GM18508 (cell line): ENCODE data around the gene VSIG10L2.

Source experiments
- ATAC-seq: cut with Tn5 transposase; IDR thresholded peaks from one replicate; pipeline ENCODE4 v1.9.1; 2021; ENCODE audit warnings: moderate number of reproducible peaks; ENCODE audit not compliant: insufficient read depth, unreplicated experiment

Gene VSIG10L2

GRCh38 chr11:125945011-125945796 lies 640 bp upstream of the VSIG10L2 start:
- ATAC-seq = no peak

DNA sequence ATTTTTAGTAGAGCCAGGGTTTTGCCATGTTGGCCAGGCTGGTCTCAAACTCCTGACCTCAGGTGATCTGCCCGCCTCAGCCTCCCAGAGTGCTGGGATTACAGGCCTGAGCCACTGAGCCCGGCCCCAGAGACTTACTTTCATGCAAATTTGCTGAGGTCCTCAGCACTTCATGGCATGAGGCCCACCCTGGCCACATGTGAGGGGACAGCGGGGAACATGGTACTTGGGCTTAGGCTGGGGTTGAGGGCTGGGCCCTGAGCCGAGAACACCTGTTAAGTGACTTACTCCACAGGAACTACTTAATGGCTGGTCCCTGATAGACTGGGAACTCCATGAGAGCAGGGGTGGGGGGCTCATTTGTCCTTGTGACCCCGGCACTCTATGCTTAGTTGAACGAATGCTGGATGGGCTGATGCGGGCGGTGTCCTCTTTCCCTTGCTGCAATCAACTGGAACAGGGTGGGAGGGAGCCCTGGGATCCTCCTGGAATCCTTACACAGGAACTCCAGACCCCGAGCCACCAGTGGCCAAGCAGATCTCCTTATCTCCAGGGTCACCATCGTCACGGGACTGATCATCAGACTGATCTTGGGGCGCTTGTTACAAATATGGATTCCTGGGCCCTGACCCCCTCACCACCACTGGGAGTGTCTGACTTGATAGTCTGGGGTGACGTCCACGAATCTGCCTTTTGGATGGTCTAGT lies 1.0 kb downstream of the VSIG10L2 start:
- ATAC-seq = no peak

- no peak for ATAC-seq
Measured at GRCh38 chr11:125947419-125948277, 1.8 kb downstream of the VSIG10L2 start.

- ATAC-seq = no peak
Measured at GRCh38 chr11:125948278-125949051, 2.6 kb downstream of the VSIG10L2 start.

- no peak for ATAC-seq
Measured at GRCh38 chr11:125949271-125950177, 3.7 kb downstream of the VSIG10L2 start.

- no peak for ATAC-seq
Measured at GRCh38 chr11:125950178-125950490, 4.3 kb downstream of the VSIG10L2 start.

GRCh38 chr11:125950696-125951651 lies 5.1 kb downstream of the VSIG10L2 start:
- no peak for ATAC-seq

GRCh38 chr11:125951731-125952130 lies 5.9 kb downstream of the VSIG10L2 start:
- no peak for ATAC-seq

DNA sequence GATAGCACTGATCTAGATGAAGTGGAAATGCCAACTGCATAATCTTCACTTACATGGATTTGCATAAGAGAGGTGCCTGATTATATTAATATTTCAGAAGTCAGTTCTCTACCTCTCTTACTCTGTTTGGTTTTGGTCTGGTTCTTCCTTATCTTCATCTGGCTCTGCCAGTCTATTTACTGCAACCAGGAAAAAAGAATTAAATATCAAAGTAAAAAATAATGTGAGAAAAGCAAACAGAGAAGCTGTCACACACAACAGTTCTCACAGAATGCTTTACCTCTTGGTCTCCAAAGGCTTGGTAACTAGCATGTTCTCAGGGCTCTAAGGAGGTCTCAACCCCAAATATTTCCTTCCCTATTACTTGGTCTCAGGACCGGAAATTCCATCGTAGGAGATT lies 6.7 kb downstream of the VSIG10L2 start:
- no peak for ATAC-seq

DNA sequence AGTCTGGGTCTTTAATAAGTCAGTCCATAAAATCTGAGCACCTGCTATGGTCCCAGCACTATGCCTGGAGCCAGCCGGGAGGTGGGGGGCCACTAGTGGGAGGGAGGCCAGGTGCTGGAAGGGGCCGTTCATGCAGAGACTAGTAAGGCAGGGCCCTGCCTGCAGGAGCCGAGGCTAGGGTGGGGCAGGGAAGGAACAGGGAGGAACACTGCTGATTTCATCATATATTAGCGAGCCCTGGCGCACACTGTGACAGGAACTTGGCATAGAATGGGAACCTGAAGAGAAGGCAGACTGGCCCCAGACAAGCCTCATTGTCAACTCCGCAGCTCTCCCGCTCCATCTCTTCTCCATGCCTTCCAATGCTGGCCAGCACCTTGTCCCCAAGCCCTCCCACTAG lies 7.1 kb downstream of the VSIG10L2 start:
- ATAC-seq = no peak

DNA sequence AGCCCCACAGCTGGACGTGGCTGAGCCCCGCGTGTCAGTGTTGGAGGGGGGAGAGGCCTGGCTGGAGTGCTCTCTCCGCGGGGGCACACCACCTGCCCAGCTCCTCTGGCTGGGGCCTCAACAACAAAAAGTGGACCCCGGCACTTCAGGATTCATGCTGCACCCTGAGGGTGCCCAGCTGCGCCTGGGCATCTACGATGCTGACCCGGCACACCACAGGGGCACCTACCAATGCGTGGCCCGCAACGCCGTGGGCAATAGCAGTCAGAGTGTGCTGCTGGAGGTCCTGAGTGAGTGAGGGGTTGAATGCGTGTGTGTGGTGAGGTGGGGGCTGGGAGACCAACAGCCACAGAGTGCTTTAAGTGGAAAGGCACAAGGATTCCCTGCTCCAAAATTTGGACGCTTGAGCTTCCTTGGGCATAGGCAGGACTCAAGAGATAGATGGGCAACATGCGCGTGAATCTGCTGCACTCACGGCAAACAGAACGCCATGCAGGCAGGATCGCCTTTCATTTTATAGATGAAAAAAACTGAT lies 7.6 kb downstream of the VSIG10L2 start:
- no peak for ATAC-seq

DNA sequence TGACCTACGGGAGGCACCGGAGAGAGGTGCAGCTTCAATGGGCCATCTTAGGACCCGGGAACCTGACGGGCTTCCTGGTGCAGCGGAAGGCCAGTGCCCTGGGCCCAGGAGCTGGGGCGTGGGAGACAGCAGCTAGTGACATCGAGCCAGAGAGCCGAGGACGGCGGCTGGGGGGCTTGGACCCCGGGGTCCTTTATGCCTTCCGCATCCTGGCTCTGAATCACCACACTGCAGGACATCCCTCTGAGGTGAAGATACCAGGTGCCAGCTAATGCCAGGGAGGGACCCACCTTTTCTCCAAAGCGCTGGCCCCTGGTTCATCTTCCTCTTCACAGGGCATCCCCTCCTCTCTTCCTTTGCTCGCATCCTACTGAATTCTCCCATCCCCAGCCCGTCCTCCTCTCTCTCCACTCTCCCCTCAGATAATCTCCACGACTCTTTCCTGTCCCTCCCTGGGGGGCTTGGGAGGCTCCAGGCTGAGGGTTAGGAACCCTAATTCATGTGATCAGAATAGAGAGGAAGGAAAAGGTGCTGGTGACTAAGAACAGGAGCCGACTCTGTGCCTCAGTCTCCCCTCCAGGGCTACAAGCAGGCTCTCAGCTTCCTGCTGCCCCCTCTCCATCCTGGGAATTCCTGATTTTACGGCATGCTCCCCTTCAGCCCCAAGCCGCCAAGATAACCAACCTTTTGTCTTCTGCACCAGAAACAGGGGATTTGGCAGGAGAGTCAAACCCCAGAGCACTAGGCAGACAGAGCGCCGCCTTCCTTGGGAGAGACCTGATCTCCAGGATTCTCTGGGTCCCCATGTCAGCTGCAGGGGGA lies 8.5 kb downstream of the VSIG10L2 start:
- no peak for ATAC-seq

- no peak for ATAC-seq
Measured at GRCh38 chr11:125954945-125955640, 9.2 kb downstream of the VSIG10L2 start.

DNA sequence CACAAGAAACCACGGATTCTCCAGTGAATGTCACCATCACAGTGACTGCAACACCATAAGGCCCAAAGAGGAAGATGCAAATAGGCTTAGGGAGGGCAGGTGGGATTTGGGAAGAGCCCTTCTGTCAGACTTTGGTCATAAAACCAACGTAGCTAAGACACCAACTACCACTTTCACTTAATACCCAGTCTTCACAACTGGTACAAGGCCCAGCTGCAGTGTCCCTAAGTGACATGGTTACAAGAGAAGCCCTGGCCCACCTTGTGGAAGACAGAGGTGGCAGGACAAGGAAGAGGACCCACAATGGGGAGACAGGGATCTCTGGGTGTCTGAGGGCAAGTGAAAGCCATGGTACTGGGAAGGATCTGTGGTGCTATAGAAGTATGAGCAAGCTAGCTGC lies 10.0 kb downstream of the VSIG10L2 start:
- ATAC-seq = no peak

- ATAC-seq = no peak
Measured at GRCh38 chr11:125956391-125957134, 10.7 kb downstream of the VSIG10L2 start.
